Peyer's patch (tissue), 4 donors: Measurements from ENCODE around the gene STK32B.

Experiments used
- POLR2A ChIP-seq, 2 donors: fragments of 450-650 bp; IDR thresholded peaks; one replicate each; pipeline ENCODE4 v1.5.1; 2017; ENCODE audit warnings: antibody characterized with exemption in 2 of 2, mild to moderate bottlenecking in 2 of 2, moderate library complexity in 2 of 2
- TF ChIP-seq, protein P1 (sequence below), 6 experiments: fragments of 450-650 bp in 4 of 6; fragments of 200-600 bp in 2 of 6; sonication (generic) in 1 of 6; IDR thresholded peaks; one replicate each; pipeline ENCODE4 v1.5.1; 2017 to 2019; ENCODE audit warnings: antibody characterized with exemption in 6 of 6, mild to moderate bottlenecking in 3 of 6, moderate library complexity in 1 of 6

DNA sequence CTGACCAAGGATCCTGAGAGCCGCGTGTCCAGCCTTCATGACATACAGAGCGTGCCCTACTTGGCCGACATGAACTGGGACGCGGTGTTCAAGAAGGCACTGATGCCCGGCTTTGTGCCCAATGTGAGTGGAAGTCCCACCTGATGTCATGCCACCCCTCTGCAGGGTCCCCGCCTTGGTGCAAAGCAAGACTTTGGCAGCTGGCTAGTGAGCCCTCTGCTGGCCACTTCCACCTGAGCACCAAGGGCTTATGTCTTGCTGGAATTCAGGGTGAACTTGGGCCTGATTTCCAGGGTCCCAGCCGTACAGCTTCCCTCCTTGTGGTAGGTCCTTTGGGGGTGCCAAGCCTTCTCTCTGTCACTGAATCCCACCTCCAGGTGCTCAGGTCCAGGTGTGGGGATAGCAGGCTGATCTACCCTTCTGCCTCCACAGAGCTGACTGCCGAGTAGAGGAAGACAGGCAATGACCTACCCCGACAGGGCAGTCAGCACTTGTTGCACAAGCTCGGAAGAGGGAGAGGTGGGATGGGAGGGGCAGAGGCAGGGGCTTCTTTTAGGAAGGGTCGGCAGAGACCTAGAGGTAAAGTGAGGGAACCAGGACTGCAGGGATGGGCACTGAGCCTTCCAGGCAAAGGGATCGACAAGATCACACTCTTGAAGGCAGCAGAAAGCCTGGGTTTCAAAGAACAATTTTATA is 409.0 kb downstream of the STK32B start:
- TF ChIP-seq POLR2A (IDR thresholded peaks at IDR 0.05), result no peak
- TF ChIP-seq, protein P1, sequence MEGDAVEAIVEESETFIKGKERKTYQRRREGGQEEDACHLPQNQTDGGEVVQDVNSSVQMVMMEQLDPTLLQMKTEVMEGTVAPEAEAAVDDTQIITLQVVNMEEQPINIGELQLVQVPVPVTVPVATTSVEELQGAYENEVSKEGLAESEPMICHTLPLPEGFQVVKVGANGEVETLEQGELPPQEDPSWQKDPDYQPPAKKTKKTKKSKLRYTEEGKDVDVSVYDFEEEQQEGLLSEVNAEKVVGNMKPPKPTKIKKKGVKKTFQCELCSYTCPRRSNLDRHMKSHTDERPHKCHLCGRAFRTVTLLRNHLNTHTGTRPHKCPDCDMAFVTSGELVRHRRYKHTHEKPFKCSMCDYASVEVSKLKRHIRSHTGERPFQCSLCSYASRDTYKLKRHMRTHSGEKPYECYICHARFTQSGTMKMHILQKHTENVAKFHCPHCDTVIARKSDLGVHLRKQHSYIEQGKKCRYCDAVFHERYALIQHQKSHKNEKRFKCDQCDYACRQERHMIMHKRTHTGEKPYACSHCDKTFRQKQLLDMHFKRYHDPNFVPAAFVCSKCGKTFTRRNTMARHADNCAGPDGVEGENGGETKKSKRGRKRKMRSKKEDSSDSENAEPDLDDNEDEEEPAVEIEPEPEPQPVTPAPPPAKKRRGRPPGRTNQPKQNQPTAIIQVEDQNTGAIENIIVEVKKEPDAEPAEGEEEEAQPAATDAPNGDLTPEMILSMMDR (IDR thresholded peaks at IDR 0.05), result peak in 4 of 6 experiments; percentile 16 to 30 (median 27)
